Astrocyte (in vitro differentiated cells and primary cell): ENCODE data around the gene MADCAM1.

Experiments used
- EZH2 ChIP-seq: IDR thresholded peaks from 2 replicates; pipeline ENCODE4 v1.6.1; 2012; ENCODE audit warnings: mild to moderate bottlenecking, low read length, inconsistent platforms; ENCODE audit not compliant: insufficient read depth
- TF ChIP-seq, protein P1 (sequence below): IDR thresholded peaks from 2 replicates; pipeline ENCODE4 v1.5.1; 2011; ENCODE audit warnings: low read depth, mild to moderate bottlenecking, inconsistent platforms, low read length, moderate library complexity; ENCODE audit not compliant: insufficient read depth

DNA sequence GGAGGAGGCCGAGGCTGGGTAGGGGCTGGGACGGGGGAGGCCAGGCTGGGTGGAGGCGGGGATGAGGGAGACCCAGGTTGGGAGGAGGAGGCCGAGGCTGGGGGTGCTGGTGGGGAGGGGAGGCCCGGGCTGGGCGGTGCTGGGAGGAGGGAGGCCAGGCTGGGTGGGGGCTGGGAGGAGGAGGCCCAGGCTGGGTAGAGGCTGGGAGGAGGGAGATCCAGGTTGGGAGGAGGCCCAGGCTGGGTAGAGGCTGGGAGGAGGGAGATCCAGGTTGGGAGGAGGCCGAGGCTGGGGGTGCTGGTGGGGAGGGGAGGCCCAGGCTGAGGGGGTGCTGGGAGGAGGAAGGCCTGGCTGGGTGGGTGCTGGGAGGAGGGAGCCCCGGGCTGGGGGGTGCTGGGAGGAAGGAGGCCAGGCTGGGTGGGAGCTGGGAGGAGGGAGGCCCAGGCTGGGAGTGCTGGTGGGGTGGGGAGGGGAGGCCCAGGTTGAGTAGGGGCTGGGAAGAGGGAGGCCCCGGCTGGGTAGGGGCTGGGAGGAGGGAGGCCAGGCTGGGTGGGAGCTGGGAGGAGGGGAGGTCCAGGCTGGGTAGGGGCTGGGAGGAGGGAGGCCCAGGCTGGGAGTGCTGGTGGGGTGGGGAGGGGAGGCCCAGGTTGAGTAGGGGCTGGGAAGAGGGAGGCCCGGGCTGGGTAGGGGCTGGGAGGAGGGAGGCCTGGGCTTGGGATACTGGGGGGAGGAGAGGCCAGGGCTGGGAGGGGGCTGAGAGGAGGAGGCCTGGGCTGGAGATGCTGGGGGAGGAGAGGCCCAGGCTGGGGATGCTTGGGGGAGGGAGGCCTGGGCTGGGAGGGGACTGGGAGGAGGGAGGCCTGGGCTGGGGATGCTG is 21.7 kb downstream of the MADCAM1 start:
- TF ChIP-seq, protein P1, sequence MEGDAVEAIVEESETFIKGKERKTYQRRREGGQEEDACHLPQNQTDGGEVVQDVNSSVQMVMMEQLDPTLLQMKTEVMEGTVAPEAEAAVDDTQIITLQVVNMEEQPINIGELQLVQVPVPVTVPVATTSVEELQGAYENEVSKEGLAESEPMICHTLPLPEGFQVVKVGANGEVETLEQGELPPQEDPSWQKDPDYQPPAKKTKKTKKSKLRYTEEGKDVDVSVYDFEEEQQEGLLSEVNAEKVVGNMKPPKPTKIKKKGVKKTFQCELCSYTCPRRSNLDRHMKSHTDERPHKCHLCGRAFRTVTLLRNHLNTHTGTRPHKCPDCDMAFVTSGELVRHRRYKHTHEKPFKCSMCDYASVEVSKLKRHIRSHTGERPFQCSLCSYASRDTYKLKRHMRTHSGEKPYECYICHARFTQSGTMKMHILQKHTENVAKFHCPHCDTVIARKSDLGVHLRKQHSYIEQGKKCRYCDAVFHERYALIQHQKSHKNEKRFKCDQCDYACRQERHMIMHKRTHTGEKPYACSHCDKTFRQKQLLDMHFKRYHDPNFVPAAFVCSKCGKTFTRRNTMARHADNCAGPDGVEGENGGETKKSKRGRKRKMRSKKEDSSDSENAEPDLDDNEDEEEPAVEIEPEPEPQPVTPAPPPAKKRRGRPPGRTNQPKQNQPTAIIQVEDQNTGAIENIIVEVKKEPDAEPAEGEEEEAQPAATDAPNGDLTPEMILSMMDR, result no peak
- TF ChIP-seq EZH2, result no peak
